OCI-LY3 (cell line): ENCODE measurements around the gene ACTL7A.

Experiments used
- EZH2phosphoT487 ChIP-seq: fragments of 200-600 bp; shearing (Covaris generic); IDR thresholded peaks from 2 replicates; pipeline ENCODE4 v1.6.1; 2018; ENCODE audit warnings: antibody characterized with exemption, mixed run types, low read depth
- TF ChIP-seq, protein P1 (sequence below): fragments of 200-600, 300-600 bp; sonication (generic); IDR thresholded peaks from 2 replicates; pipeline ENCODE4 v1.5.1; 2014; ENCODE audit warnings: antibody characterized with exemption, low read length, low read depth

DNA sequence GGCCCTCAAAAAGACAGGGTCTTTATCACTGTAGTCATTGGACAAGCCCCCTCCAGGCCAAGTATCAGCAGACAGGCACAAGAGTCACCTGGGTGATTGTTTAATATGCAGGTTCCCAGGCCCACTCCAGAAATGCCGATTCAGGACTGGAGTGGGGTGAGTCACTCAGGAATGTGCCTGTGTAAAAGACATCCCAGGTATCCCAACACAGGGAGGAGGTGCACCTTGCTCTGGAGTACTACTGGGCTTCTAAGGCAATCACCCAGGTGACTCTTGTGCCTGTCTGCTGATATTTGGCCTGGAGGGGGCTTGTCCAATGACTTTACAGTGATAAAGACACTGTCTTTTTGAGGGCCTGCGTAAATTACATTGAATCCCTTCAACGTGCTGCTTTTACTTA lies 46.9 kb upstream of the ACTL7A start:
- TF ChIP-seq, protein P1, sequence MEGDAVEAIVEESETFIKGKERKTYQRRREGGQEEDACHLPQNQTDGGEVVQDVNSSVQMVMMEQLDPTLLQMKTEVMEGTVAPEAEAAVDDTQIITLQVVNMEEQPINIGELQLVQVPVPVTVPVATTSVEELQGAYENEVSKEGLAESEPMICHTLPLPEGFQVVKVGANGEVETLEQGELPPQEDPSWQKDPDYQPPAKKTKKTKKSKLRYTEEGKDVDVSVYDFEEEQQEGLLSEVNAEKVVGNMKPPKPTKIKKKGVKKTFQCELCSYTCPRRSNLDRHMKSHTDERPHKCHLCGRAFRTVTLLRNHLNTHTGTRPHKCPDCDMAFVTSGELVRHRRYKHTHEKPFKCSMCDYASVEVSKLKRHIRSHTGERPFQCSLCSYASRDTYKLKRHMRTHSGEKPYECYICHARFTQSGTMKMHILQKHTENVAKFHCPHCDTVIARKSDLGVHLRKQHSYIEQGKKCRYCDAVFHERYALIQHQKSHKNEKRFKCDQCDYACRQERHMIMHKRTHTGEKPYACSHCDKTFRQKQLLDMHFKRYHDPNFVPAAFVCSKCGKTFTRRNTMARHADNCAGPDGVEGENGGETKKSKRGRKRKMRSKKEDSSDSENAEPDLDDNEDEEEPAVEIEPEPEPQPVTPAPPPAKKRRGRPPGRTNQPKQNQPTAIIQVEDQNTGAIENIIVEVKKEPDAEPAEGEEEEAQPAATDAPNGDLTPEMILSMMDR, result no peak
- no peak for TF ChIP-seq EZH2phosphoT487
